ENCODE data around the gene KSR1.

DNA sequence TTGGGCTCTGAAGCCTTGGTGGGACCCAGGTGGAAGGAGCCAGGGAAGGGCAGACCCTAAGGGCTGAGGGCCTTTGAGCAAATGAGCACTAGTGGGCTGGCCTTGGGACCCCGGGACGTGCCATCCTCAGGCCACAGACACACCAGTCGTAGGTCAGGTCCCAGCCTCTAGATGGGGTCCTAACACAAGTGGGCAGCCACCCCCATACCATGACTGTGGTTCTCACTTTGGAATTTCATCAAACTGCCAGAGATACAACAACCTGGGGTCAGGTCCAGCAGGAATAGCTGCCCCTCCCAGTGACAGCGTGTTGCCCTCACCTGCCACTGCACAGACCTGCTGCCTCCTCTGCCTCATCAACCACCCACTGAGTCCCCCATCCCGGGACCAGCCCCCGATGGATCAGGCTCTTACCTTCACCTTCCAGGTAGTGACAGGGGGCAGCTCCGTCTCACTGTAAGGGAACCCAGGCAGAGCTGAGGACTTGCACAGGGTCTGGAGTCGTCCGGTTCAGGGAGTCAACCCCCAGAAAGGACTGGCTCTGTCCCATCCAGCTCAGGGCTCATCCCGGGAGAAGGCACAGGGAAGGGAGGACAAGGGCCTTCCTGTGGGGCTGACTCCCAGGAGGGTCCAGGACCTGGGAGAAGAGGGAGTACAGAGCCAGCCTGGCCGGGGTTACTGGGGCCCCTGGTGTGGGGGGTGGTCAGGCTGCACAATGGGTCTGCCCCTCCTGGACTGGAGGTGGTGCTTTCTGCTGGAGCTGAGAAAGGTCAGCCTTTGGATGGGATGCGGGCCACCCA, 214.7 kb downstream of the KSR1 start:
- no peak for TF ChIP-seq POLR2AphosphoS5 (IDR thresholded peaks at IDR 0.05; ENCODE audit: borderline replicate concordance, low read depth, low read length)
- TF ChIP-seq EZH2 (IDR thresholded peaks at IDR 0.05): no peak
